SK-N-DZ (cell line): ENCODE data around the gene SELENOV.

Experiments used
- DNase-seq: peaks from one replicate; pipeline ENCODE4 v3.0.0-alpha.2; 2015; ENCODE audit warnings: low spot score

SELENOV gene

DNA sequence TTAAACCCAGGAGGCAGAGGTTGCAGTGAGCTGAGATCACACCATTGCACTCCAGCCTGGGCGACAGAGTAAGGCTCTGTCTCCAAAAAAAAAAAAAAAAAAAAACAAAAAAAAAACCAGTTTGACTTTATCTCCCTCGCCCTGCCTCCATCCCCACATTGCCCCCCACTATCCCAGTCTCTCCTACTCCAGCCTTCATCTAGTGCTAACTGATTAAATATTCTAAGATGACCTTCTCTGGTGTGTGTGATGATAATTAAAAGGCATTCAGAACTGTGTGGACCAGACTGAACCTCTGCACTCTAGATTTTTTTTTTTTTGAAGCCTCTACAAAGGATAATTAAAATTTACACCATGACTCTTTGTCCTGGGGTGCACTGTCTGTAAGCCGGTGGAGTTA, 22.2 kb upstream of the SELENOV start:
- DNase-seq: no peak

DNA sequence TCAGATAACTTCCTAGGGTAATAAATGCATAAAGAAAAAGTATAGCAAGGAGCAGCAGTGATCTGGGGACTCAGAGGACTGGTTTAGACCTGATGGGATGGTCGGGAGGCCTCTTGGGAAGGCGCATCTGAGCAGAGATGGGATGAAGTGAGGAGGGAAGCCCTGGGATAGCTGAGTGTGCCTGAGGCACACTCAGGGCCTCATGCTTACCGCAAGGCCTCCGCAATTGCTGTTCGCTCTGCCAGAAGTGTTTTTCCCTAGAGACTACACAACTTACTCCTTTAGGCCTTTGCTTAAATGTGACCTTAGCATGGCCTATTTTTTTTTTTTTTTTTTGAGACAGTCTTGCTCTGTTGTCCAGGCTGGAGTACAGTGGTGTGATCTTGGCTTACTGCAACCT, 20.3 kb upstream of the SELENOV start:
- no peak for DNase-seq

DNA sequence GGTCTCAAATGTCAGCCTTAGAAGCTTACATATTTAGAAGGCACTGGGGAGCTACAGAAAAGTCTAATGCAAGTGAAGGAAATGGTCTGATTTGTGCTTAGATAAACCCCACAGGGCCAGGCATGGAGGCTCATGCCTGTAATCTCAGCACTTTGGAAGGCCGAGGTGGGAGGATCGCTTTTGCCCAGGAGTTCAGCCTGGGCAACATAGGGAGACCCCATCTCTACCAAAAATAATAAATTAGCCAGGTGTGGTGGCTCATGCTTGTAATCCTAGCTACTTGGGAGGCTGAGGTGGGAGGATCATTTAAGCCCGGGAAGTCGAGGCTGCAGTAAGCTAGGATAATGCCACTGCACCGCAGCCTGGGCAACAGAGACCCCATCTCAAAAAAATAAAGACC, 18.9 kb upstream of the SELENOV start:
- DNase-seq: no peak

DNA sequence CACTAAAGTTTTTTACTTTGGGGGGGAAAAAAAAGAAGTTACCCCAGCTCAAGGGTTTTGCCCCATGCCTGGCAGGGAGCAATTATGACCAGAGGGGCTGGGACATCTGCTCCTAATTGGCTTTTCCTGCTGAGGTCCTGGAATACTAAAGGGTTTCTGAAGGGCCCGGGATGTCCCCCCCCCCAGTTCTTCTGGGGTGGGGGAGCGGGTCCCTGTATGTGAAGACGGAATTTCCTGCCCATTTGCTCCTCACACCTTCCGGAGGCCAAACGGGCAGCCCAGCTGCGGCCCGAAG, 17.3 kb upstream of the SELENOV start:
- no peak for DNase-seq

DNA sequence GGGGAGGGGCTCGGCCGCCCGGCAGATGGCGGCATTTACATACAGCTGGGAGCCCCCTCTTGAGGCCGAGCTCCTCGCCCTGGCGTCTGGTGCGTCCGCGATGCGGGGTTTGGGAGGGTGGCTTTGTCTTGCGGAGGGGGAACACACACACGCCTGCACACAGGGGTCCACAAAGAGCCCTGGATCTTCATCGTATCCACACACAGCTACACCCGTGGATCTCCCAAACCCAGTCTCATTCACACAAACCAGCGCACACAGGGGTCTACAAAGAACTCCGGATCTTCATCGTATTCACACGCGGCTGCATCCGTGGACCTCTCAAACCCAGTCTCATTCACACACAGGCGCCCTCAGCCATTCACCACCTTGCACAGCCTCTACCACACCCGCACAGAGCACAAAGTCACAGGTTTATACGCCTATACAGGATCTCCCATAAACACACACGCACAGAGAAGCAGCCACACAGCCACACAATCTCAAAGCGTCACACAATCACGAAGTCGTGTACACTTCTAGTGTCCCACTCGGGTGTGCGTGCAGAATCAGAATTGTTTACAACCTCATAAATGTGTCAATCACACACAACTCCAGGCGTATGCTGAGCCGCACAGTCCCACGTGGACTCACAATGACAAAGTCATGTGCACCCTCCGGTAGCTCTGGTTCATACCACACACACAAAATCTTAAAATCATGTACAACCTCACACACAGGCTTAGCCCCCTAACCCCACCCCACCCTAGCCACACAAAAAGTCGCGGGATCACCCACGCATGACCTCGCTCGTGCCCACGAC, 16.7 kb upstream of the SELENOV start:
- DNase-seq: peak; percentile 93

DNA sequence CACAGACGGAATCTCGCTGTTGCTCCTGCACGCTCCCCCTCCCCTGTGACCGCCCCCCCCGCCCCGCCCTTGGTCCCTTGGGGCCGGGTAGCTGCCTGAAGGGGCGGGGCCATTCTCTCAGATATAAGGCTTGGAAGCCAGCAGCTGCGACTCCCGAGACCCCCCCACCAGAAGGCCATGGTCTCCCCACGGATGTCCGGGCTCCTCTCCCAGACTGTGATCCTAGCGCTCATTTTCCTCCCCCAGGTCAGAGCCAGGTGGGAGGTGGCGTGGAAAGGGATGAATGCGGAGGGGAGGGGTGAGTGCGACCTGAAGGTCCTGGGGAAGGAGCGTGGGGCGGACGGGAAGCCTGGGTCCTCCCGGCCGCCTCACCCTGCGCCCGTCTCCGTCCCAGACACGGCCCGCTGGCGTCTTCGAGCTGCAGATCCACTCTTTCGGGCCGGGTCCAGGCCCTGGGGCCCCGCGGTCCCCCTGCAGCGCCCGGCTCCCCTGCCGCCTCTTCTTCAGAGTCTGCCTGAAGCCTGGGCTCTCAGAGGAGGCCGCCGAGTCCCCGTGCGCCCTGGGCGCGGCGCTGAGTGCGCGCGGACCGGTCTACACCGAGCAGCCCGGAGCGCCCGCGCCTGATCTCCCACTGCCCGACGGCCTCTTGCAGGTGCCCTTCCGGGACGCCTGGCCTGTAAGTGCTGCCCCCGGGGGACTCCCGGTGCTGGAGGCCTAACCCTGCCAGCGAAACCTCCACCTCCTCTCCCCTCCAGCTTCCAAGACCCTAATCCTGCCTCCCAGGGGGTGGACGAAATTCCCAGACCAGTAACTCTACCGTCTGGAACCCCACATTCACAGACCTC, 15.9 kb upstream of the SELENOV start, which contains the start of gene DLL3:
Gene DLL3 (plus strand): TSS at position 150 of the 845 bp plus-strand sequence. CDS start 28 bp downstream, at position 178.
- DNase-seq: peak; percentile 80

DNA sequence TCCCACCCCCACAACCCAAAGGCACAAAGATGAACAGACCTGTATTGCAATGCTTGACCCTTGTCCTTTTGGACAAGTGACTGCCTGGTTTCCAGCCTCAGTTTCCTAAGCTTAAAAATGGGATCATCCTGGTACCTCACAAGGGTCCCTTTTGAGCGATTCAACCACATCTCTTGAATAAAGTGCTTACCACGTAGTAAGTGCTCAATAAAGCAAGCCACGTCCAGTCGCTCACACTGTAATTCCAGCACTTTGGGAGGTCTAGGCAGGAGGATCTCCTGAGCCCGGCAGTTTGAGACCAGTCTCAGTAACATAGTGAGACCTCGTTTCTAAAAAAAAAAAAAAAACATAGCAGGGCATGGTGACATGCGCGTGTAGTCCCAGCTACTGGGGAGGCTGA, 15.0 kb upstream of the SELENOV start:
- DNase-seq: no peak

DNA sequence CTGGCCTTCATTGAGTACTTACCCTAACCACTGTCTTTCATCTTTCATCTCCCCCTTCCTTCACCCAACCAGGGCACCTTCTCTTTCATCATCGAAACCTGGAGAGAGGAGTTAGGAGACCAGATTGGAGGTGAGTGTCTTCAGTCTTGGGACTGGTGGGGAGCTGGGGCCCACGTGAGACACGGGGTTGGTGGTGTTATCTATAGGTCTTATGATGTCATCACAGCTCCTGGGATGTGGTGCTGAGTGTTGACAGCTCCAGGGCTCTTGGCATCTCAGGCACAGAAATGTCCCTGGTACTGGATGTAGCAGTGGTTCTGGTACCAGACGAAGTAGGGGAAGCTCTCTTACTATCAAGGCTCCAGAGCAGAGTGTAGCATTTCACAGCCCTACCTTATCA, 14.4 kb upstream of the SELENOV start:
- DNase-seq: no peak

DNA sequence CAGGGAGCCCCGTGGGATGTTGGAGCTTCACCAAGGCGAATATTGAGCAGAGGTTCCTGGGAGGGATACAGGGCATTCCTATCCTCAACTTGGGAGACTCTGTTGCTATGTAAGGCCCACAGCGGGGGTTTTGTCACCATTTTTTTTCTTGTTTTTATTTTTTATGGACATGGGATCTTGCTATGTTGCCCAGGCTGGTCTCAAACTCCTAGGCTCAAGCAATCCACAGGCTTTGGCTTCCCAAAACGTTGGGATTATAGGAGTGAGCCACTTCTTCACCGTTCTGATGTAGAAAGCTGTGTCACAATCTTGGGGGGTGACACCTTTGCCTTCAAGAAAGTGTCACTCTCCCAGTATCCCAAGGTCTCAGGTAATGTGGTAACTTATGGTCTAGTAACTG, 13.6 kb upstream of the SELENOV start:
- DNase-seq: no peak

DNA sequence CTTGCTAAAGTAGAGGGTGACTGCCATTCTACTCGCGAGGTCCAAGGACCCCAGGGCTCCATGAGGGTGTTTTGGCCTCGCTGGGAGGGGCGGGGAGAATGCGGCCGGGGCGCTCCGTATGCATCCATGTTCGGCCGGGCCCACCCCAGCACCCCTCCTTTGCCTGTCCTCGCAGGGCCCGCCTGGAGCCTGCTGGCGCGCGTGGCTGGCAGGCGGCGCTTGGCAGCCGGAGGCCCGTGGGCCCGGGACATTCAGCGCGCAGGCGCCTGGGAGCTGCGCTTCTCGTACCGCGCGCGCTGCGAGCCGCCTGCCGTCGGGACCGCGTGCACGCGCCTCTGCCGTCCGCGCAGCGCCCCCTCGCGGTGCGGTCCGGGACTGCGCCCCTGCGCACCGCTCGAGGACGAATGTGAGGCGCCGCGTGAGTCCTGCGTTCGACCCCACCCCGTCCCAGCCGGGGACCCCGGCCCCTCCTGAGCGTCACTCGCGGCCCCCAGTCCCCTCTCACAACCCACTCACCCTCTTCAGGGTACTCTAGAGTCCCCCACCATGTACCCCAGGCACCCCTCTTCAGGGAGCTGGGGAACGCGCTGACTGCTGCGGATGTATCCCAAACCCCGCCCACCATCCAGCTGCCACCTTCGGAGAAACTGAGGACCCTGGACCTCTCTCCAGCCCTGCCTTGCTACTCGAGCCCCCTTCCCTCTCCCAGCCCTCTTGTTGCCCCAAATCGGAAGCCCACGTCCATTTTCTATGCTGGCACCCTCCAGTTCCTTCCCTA, 12.1 kb upstream of the SELENOV start:
- no peak for DNase-seq

DNA sequence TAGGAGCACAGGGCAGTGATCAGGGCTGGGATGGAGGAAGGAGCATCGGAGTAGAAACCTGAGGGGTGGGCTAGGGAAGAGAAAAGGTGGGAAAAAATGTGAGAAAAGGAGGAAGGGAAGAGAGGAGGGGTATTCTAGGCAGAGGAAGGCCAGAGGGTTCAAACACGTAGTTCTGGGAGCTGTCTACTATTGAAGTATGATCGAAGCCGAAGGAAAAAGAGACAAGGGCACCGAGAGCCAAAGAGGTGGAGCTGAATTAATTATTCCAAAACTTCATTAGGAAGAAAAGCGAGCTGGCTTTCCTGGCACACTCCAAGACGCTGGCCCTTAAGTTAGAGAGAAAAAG, 8.4 kb upstream of the SELENOV start:
- DNase-seq: no peak

DNA sequence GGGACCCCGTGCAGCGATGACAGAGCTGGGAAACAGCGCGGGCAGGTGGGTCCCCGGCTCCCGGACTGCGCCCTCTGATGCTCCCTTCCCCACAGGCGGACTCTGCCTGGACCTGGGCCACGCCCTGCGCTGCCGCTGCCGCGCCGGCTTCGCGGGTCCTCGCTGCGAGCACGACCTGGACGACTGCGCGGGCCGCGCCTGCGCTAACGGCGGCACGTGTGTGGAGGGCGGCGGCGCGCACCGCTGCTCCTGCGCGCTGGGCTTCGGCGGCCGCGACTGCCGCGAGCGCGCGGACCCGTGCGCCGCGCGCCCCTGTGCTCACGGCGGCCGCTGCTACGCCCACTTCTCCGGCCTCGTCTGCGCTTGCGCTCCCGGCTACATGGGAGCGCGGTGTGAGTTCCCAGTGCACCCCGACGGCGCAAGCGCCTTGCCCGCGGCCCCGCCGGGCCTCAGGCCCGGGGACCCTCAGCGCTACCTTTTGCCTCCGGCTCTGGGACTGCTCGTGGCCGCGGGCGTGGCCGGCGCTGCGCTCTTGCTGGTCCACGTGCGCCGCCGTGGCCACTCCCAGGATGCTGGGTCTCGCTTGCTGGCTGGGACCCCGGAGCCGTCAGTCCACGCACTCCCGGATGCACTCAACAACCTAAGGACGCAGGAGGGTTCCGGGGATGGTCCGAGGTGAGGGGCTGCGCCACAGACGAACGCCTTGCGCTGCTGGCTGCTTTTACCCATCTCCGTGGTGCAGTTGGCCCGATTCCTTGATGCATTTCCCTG, 7.8 kb upstream of the SELENOV start:
- peak; percentile 56 for DNase-seq

DNA sequence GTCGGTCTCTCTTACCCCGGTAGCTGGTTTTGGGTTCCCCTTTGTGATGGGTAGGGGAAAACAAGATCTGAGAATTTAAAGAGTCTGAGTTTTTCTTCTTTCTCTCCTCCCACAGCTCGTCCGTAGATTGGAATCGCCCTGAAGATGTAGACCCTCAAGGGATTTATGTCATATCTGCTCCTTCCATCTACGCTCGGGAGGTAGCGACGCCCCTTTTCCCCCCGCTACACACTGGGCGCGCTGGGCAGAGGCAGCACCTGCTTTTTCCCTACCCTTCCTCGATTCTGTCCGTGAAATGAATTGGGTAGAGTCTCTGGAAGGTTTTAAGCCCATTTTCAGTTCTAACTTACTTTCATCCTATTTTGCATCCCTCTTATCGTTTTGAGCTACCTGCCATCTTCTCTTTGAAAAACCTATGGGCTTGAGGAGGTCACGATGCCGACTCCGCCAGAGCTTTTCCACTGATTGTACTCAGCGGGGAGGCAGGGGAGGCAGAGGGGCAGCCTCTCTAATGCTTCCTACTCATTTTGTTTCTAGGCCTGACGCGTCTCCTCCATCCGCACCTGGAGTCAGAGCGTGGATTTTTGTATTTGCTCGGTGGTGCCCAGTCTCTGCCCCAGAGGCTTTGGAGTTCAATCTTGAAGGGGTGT, 7.1 kb upstream of the SELENOV start:
- DNase-seq: no peak

DNA sequence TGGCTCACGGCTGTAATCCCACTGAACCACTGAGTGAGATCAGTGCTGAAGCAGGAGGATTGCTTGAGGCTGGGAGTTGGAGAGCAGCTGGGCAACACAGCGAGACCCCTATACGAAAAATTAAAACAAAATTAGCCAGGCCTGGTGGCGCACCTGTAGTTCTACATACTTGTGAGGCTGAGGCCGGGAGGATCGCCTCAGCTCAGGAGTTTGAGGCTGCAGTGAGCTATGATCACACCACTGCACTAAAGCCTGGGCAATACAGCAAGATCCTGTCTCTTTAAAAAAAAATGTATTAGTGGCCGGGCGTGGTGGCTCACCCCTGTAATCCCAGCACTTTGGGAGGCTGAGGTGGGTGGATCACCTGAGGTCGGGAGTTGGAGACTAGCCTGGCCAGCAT, 6.3 kb upstream of the SELENOV start:
- no peak for DNase-seq

DNA sequence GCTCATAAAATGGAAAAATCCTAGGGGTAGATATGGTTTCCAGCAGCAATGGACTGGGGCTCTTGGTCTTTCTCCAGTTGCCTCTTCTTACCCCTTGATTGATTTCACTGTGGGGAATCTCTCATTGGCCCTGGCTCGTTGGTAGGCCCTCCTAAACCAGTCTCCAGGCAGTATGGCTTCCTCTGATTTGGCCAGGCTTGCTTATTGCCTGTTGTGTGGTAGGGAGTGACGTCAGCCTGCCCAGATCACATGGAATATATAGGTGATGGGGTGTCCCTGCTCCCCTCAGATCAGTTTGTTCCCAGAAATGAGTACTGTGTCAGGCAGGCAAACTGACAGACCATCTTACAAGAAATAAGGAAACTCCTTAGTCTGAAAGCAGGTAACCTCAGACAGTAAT, 5.7 kb upstream of the SELENOV start:
- no peak for DNase-seq

DNA sequence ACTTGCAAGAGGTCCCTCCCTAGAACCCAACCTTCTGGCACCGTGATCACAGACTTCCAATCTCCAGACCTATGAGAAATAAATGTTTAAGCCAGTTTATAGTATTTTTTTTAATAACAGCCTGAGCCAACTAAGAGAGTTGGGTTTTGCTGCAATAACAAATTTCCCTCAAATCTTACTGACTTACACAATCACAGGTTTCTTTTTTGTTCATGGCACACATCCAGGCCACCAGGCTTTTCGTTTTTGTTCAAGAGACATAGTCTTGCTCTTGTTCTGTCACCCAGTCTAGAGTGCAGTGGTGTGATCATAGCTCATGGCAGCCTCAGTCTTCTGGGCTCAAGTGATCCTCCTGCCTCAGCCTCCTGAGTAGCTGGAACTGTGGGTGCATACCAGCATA, 2.0 kb upstream of the SELENOV start:
- DNase-seq: no peak

DNA sequence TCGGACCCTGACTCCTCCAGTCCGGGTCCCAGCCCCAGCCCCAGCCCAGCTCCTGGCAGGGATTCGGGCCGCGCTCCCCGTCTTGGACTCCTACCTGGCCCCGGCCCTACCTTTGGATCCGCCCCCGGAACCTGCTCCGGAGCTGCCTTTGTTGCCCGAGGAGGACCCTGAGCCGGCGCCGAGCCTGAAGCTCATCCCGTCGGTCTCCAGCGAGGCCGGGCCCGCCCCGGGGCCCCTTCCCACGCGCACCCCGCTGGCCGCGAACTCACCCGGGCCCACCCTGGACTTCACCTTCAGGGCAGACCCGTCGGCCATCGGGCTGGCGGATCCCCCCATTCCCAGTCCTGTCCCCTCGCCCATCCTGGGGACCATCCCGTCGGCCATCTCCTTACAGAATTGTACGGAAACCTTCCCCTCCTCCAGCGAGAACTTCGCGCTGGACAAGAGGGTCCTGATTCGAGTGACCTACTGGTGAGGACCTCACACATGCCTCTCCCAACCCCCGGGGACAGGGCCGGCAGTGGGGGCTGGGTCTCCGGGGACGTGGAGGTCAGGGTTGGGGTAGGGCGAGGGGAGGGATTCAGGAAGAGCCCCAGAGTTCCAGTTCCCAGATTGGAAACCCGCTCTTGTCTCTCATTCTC, 732 bp downstream of the SELENOV start:
- DNase-seq: peak; percentile 19

DNA sequence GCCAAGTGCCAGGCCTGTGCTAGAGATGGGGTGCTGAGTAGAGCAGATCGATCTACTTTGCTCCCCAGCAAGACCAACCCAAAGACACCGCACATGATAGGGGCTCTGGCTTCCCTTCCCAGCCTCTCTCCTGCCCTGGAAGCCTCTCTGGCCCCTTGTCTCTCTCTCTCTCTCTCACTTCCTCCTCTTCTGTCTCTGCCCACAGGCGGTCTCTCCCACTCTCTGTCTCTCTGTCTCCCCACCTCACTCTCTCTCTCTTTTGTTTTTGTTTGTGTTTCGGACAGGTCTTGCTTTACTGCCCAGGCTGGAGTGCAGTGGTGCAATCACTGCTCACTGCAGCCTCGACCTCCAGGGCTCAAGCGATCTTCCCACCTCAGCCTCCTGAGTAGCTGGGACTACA, 1.3 kb downstream of the SELENOV start:
- no peak for DNase-seq

DNA sequence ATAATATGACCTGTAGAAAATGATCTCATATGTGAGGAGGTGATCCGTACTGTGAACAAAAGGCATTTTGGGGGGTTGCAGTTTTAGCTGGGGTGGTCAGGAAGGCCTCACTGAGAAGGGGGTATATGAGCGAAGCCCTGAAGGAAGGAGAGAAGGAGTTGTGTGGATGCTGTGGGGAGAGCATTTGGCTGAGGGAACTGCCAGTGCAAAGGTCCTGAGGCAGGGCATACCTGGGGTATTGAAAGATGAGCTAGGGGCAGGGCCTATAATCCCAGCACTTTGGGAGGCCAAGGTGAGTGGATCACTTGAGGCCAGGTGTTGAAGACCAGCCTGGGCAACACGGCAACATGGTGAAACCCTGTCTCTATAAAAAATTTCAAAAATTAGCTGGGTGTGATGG, 2.5 kb downstream of the SELENOV start:
- DNase-seq: no peak

DNA sequence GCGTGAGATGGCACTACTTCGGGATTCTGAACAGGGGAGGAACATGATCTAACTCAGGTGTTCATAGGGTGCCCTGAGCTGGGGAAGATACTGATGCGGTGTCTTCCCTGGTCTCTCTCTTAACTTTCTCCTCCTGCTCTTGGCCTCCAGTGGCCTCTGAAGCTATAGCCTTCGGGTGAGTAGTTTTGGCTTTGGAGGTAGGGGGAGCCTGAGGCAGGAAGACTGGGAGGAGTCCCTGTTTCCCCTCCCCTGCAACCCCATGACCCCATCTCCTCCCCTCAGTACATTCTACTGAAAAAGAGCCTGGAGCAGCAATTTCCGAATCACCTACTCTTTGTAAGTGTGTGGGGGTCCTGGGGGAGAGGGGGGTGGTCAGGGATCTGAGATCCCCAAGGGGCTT, 3.5 kb downstream of the SELENOV start:
- no peak for DNase-seq

DNA sequence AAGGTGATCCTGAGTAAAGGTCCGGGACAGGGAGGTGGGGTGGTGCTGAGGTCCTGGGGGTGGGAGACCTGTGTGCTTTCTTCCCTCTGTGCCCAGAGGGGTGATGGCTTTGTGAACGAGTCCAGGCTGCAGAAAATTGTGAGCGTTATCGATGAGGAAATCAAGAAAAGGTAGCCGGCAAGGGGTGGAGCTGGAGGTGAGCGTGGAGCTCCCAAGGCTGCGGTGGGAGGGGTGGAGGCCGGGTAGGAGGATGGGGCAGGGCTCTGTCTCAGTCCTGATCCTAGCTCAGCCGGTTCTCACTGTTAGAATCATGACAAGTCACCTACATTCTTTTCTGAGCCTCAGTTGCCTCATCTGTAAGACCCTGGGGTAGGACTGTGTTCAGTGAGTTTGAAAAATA, 4.0 kb downstream of the SELENOV start:
- DNase-seq: no peak
